Measurements from ENCODE around the gene HBM. TPM values are rescaled to one million over a fixed set of nuclear protein-coding genes. Genes with fewer than 3 reads are reported as not detected.

The HBM gene
- total and polyA plus RNA-seq, 2 donors from 2014 or later: not detected

GRCh38 chr16:179211-180092, 13.7 kb downstream of the HBM start:
- H3K9ac ChIP-seq (ENCODE audit: low read length in 3 of 3): no peak overlapping the region
- H3K4me3 ChIP-seq (ENCODE audit: low read length in 3 of 3): no peak overlapping the region
- no peak for FAIRE-seq
- H3K36me3 ChIP-seq (ENCODE audit: control insufficient read depth in 2 of 3, insufficient read depth in 3 of 3, low read length in 3 of 3): no peaks in the 10 kb centered on the region
- intact Hi-C loops (cut with DNase I): no loop called here
- H3K9me3 ChIP-seq (ENCODE audit: control insufficient read depth in 2 of 3, insufficient read depth in 1 of 3, low read length in 3 of 3): no peaks in the 10 kb centered on the region
- H3K27ac ChIP-seq (ENCODE audit: low read depth in 2 of 2, low read length in 2 of 2): no peak overlapping the region
- H3K27me3 ChIP-seq (ENCODE audit: control insufficient read depth, insufficient read depth, low read length): peaks cover 25% of the 10 kb centered on the region
- H3K4me1 ChIP-seq (ENCODE audit: control insufficient read depth in 2 of 3, insufficient read depth in 2 of 3, low read depth in 1 of 3, low read length in 3 of 3): peaks cover 0 to 3% (median 0%) of the 10 kb centered on the region in 3 donors
- TF ChIP-seq CTCF (IDR thresholded peaks at IDR 0.05; ENCODE audit: borderline replicate concordance, extremely low read depth, insufficient read depth): no peak
- no peak for DNase-seq

- Histone ChIP-seq H3K36me3 (ENCODE audit: control insufficient read depth in 2 of 3, insufficient read depth in 3 of 3, low read length in 3 of 3) (no peaks in the 10 kb centered on the region), H3K27me3 (ENCODE audit: control insufficient read depth, insufficient read depth, low read length) (peaks cover 21% of the 10 kb centered on the region), H3K4me1 (ENCODE audit: control insufficient read depth in 2 of 3, insufficient read depth in 2 of 3, low read depth in 1 of 3, low read length in 3 of 3) (peaks cover 0 to 3% (median 0%) of the 10 kb centered on the region in 3 donors), H3K27ac (ENCODE audit: low read depth in 2 of 2, low read length in 2 of 2) (no peak within 1 kb of the TSS), H3K9ac (ENCODE audit: low read length in 3 of 3) (no peak within 1 kb of the TSS), H3K4me3 (ENCODE audit: low read length in 3 of 3) (no peak within 1 kb of the TSS), H3K9me3 (ENCODE audit: control insufficient read depth in 2 of 3, insufficient read depth in 1 of 3, low read length in 3 of 3) (no peaks in the 10 kb centered on the region)
- no peak for TF ChIP-seq CTCF (IDR thresholded peaks at IDR 0.05; ENCODE audit: borderline replicate concordance, extremely low read depth, insufficient read depth)
- intact Hi-C loops (cut with DNase I): no loop called here
- DNase-seq (peak; percentile 50 to 79 (median 68)), FAIRE-seq (no peak)
Measured at GRCh38 chr16:180101-180675, 14.4 kb downstream of the HBM start, which contains the start of gene HBQ1. TSS of gene HBQ1 (plus strand) at chr16:180459. CDS start at chr16:180487, 28 bp downstream.

- H3K36me3 ChIP-seq (ENCODE audit: control insufficient read depth in 2 of 3, insufficient read depth in 3 of 3, low read length in 3 of 3): no peaks in the 10 kb centered on the region
- intact Hi-C loops (cut with DNase I): no loop called here
- H3K4me3 ChIP-seq (ENCODE audit: low read length in 3 of 3): no peak overlapping the region
- peak; percentile 63 to 88 (median 84) for DNase-seq
- H3K27ac ChIP-seq (ENCODE audit: low read depth in 2 of 2, low read length in 2 of 2): no peak overlapping the region
- no peak for TF ChIP-seq CTCF (IDR thresholded peaks at IDR 0.05; ENCODE audit: borderline replicate concordance, extremely low read depth, insufficient read depth)
- FAIRE-seq: no peak
- no peaks in the 10 kb centered on the region for H3K9me3 ChIP-seq (ENCODE audit: control insufficient read depth in 2 of 3, insufficient read depth in 1 of 3, low read length in 3 of 3)
- H3K27me3 ChIP-seq (ENCODE audit: control insufficient read depth, insufficient read depth, low read length): peaks cover 16% of the 10 kb centered on the region
- no peak overlapping the region for H3K9ac ChIP-seq (ENCODE audit: low read length in 3 of 3)
- peaks cover 0 to 3% (median 0%) of the 10 kb centered on the region in 3 donors for H3K4me1 ChIP-seq (ENCODE audit: control insufficient read depth in 2 of 3, insufficient read depth in 2 of 3, low read depth in 1 of 3, low read length in 3 of 3)
Measured at GRCh38 chr16:180681-181564, 15.1 kb downstream of the HBM start.

All from kidney (tissue), 14 donors.